Astrocyte (in vitro differentiated cells and primary cell): ENCODE measurements around the gene RETREG1. TPM values are rescaled to one million over a fixed set of nuclear protein-coding genes. Genes with fewer than 3 reads are reported as not detected.
"Not testable (repeated sequence)": the region's sequence is repeated elsewhere in the genome, so short reads cannot be mapped to it uniquely, and the experiment has no call there.

Experiments used
- DNase-seq: peaks from one replicate; pipeline ENCODE4 v3.0.0-alpha.2; 2010; ENCODE audit warnings: low read depth
- FAIRE-seq: peaks from 2 replicates; lab custom pipeline; 2011; peaks lifted over from hg19 to GRCh38; lab: Jason Lieb, UNC
- H2AFZ ChIP-seq: 2 replicates; pipeline ENCODE4 v1.6.0; 2012; ENCODE audit warnings: low read depth, low read length, inconsistent platforms
- H3K27ac ChIP-seq: 2 replicates; pipeline ENCODE4 v1.5.1; 2011; ENCODE audit warnings: low read depth, low read length, inconsistent platforms
- H3K27me3 ChIP-seq: 2 replicates; pipeline ENCODE4 v1.6.0; 2011; ENCODE audit warnings: low read length, inconsistent platforms; ENCODE audit not compliant: insufficient read depth
- H3K36me3 ChIP-seq: 2 replicates; pipeline ENCODE4 v1.5.1; 2011; ENCODE audit warnings: low read length, inconsistent platforms; ENCODE audit not compliant: insufficient read depth
- H3K4me1 ChIP-seq: 2 replicates; pipeline ENCODE4 v1.5.1; 2011; ENCODE audit warnings: low read length, inconsistent platforms; ENCODE audit not compliant: insufficient read depth
- H3K4me2 ChIP-seq: 2 replicates; pipeline ENCODE4 v1.6.0; 2012; ENCODE audit warnings: low read length, inconsistent platforms
- H3K4me3 ChIP-seq: 2 replicates; pipeline ENCODE4 v1.5.1; 2011; ENCODE audit warnings: low read depth, mild to moderate bottlenecking, low read length, inconsistent platforms; ENCODE audit not compliant: insufficient read depth
- H3K79me2 ChIP-seq: 2 replicates; pipeline ENCODE4 v1.6.0; 2012; ENCODE audit warnings: mild to moderate bottlenecking, low read length, inconsistent platforms; ENCODE audit not compliant: insufficient read depth
- H3K9ac ChIP-seq: 2 replicates; pipeline ENCODE4 v1.6.0; 2012; ENCODE audit warnings: mild to moderate bottlenecking, low read length, inconsistent platforms
- H3K9me3 ChIP-seq: 2 replicates; pipeline ENCODE4 v1.5.1; 2012; ENCODE audit warnings: low read depth, mild to moderate bottlenecking, low read length, inconsistent platforms; ENCODE audit not compliant: insufficient read depth
- H4K20me1 ChIP-seq: 2 replicates; pipeline ENCODE4 v1.6.0; 2012; ENCODE audit warnings: low read length, inconsistent platforms; ENCODE audit not compliant: insufficient read depth
- H3K27ac Mint-ChIP-seq: one replicate; pipeline ENCODE4 v1.8.0; 2021; ENCODE audit warnings: mild to moderate bottlenecking, mixed read lengths; ENCODE audit not compliant: unreplicated experiment
- H3K27me3 Mint-ChIP-seq: one replicate; pipeline ENCODE4 v1.8.0; 2021; ENCODE audit warnings: low read depth, mixed read lengths; ENCODE audit not compliant: unreplicated experiment
- H3K36me3 Mint-ChIP-seq: one replicate; pipeline ENCODE4 v1.8.0; 2021; ENCODE audit warnings: low read depth, mixed read lengths; ENCODE audit not compliant: unreplicated experiment
- H3K4me1 Mint-ChIP-seq: one replicate; pipeline ENCODE4 v1.8.0; 2021; ENCODE audit warnings: low read depth, mixed read lengths; ENCODE audit not compliant: unreplicated experiment
- H3K4me3 Mint-ChIP-seq: one replicate; pipeline ENCODE4 v1.8.0; 2021; ENCODE audit warnings: mild to moderate bottlenecking, moderate library complexity, mixed read lengths; ENCODE audit not compliant: unreplicated experiment
- H3K9me3 Mint-ChIP-seq: one replicate; pipeline ENCODE4 v1.8.0; 2021; ENCODE audit warnings: mild to moderate bottlenecking, mixed read lengths; ENCODE audit not compliant: unreplicated experiment
- CTCF ChIP-seq: IDR thresholded peaks from 2 replicates; pipeline ENCODE4 v1.5.1; 2011; ENCODE audit warnings: low read depth, mild to moderate bottlenecking, inconsistent platforms, low read length, moderate library complexity; ENCODE audit not compliant: insufficient read depth
- EZH2 ChIP-seq: IDR thresholded peaks from 2 replicates; pipeline ENCODE4 v1.6.1; 2012; ENCODE audit warnings: mild to moderate bottlenecking, low read length, inconsistent platforms; ENCODE audit not compliant: insufficient read depth
- total RNA-seq: library from RNA; stranded (reverse); gene quantifications from 2 replicates; pipeline ENCODE4 v1.2.1, GENCODE V29; 2021

Gene RETREG1
- total RNA-seq, 1 donor from 2014 or later = 0.98 TPM

GRCh38 chr5:16480821-16481538, 135.8 kb downstream of the RETREG1 start:
- FAIRE-seq (no peak), DNase-seq (no peak)
- Mint-ChIP-seq H3K27ac (no peak overlapping the region), H3K36me3 (no peaks in the 10 kb centered on the region), H3K4me3 (no peak overlapping the region), H3K4me1 (peaks cover 4% of the 10 kb centered on the region), H3K9me3 (peaks cover 1% of the 10 kb centered on the region), H3K27me3 (no peaks in the 10 kb centered on the region)
- Histone ChIP-seq H3K4me2 (no peak overlapping the region), H3K36me3 (no peaks in the 10 kb centered on the region), H3K4me1 (no peaks in the 10 kb centered on the region), H3K79me2 (no peaks in the 10 kb centered on the region), H3K4me3 (no peak overlapping the region), H3K9ac (no peak overlapping the region), H4K20me1 (no peaks in the 10 kb centered on the region), H3K9me3 (no peaks in the 10 kb centered on the region), H3K27ac (no peak overlapping the region), H3K27me3 (no peaks in the 10 kb centered on the region), H2AFZ (no peak overlapping the region)
- no peak for TF ChIP-seq EZH2
- TF ChIP-seq CTCF = no peak

GRCh38 chr5:16480144-16480543, 136.7 kb downstream of the RETREG1 start:
- DNase-seq (no peak), FAIRE-seq (no peak)
- no peak overlapping the region for H3K27ac Mint-ChIP-seq
- H3K9me3 Mint-ChIP-seq = peaks cover 1% of the 10 kb centered on the region
- peaks cover 4% of the 10 kb centered on the region for H3K4me1 Mint-ChIP-seq
- no peak overlapping the region for H3K4me3 ChIP-seq
- H3K9me3 ChIP-seq = no peaks in the 10 kb centered on the region
- TF ChIP-seq CTCF (no peak), EZH2 (no peak)
- no peaks in the 10 kb centered on the region for H3K36me3 Mint-ChIP-seq
- no peak overlapping the region for H3K4me3 Mint-ChIP-seq
- no peaks in the 10 kb centered on the region for H3K27me3 ChIP-seq
- H2AFZ ChIP-seq = no peak overlapping the region
- no peaks in the 10 kb centered on the region for H3K36me3 ChIP-seq
- no peak overlapping the region for H3K27ac ChIP-seq
- H3K9ac ChIP-seq = no peak overlapping the region
- H3K4me2 ChIP-seq = no peak overlapping the region
- H3K27me3 Mint-ChIP-seq = no peaks in the 10 kb centered on the region
- no peaks in the 10 kb centered on the region for H3K79me2 ChIP-seq
- no peaks in the 10 kb centered on the region for H4K20me1 ChIP-seq
- H3K4me1 ChIP-seq = no peaks in the 10 kb centered on the region

- Histone ChIP-seq H3K4me1 (no peaks in the 10 kb centered on the region), H3K9me3 (no peaks in the 10 kb centered on the region), H3K27me3 (no peaks in the 10 kb centered on the region), H3K4me2 (no peak overlapping the region), H3K4me3 (no peak overlapping the region), H2AFZ (no peak overlapping the region), H3K79me2 (no peaks in the 10 kb centered on the region), H3K36me3 (no peaks in the 10 kb centered on the region), H3K27ac (no peak overlapping the region), H4K20me1 (no peaks in the 10 kb centered on the region), H3K9ac (no peak overlapping the region)
- H3K9me3 Mint-ChIP-seq = peaks cover 1% of the 10 kb centered on the region
- no peaks in the 10 kb centered on the region for H3K36me3 Mint-ChIP-seq
- no peak overlapping the region for H3K27ac Mint-ChIP-seq
- DNase-seq (no peak), FAIRE-seq (no peak)
- H3K27me3 Mint-ChIP-seq = no peaks in the 10 kb centered on the region
- TF ChIP-seq CTCF = no peak
- TF ChIP-seq EZH2 = no peak
- H3K4me1 Mint-ChIP-seq = peaks cover 4% of the 10 kb centered on the region
- no peak overlapping the region for H3K4me3 Mint-ChIP-seq
Measured at GRCh38 chr5:16477541-16477940, 139.3 kb downstream of the RETREG1 start.

- not testable (repeated sequence) for H4K20me1 ChIP-seq, H3K36me3 Mint-ChIP-seq, DNase-seq, H3K36me3 ChIP-seq, H3K9ac ChIP-seq, H3K79me2 ChIP-seq, H2AFZ ChIP-seq, H3K9me3 ChIP-seq, H3K4me3 ChIP-seq, H3K27me3 Mint-ChIP-seq, H3K4me1 Mint-ChIP-seq, H3K27me3 ChIP-seq, H3K4me2 ChIP-seq, H3K27ac ChIP-seq, H3K27ac Mint-ChIP-seq, H3K9me3 Mint-ChIP-seq, H3K4me3 Mint-ChIP-seq, FAIRE-seq, H3K4me1 ChIP-seq
Measured at GRCh38 chr5:16476417-16476816, 140.4 kb downstream of the RETREG1 start.
